Measurements from ENCODE around the gene MYH1. TPM values are rescaled to one million over a fixed set of nuclear protein-coding genes. Genes with fewer than 3 reads are reported as not detected.

Gene MYH1
- total and polyA plus RNA-seq, 3 experiments from 2014 or later: not detected

DNA sequence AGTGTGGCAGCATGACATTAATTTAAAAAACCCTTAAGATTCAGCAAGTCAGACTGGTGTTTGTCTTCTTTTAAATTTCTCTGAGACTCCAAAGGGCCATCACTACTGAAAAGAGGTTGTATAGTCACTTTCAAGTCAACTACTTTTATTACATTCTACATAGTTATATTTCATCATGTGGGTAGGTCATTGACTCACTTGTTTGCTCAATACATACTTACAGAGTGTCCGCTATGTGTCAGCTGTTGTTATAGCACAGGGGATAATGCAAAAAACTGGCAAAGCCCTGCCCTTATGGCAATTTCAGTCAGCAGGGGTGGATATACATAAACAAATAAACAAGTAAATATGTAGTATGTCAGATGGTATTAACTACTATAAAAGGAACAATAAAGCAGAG is 46.5 kb downstream of the MYH1 start:
- Histone ChIP-seq H3K27me3 (ENCODE audit: insufficient read depth, low read length, poor library complexity, severe bottlenecking) (no peaks in the 10 kb centered on the region), H3K4me3 (ENCODE audit: low read length) (no peak overlapping the region), H3K4me1 (ENCODE audit: insufficient read depth, low read length) (no peaks in the 10 kb centered on the region), H3K9me3 (ENCODE audit: low read length) (no peaks in the 10 kb centered on the region), H3K27ac (ENCODE audit: low read depth, low read length) (no peak overlapping the region), H3K36me3 (ENCODE audit: insufficient read depth, low read length) (no peaks in the 10 kb centered on the region)
- CTCF ChIA-PET: no interaction called here
- POLR2A ChIA-PET: no interaction called here
- H3K27me3 Mint-ChIP-seq: peaks cover 0 to 1% of the 10 kb centered on the region in 2 donors
- H3K36me3 Mint-ChIP-seq: no peaks in the 10 kb centered on the region
- DNase-seq: no peak
- H3K4me1 Mint-ChIP-seq: no peaks in the 10 kb centered on the region
- H3K4me3 Mint-ChIP-seq: no peak overlapping the region
- H3K9me3 Mint-ChIP-seq: no peaks in the 10 kb centered on the region
- H3K27ac Mint-ChIP-seq: no peak overlapping the region

DNA sequence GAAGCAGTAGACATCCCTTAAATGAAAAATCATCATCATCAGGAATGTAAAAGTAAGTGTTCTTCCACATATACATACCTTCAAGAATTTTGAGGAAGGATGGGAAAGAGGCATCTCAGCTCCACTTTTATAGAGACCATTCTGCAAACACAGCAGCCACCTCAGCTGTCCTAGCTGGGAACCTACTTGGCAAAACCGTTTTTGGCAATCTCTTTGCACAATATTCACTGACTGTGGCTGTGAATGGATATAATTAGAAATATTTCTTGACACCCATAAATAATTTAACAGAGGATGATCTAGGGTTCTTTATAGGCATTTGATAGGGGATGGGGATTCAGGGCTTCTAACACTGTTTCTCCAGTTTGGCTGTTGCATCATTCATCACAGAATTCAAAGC is 48.9 kb downstream of the MYH1 start, which contains the start of gene MYH4:
TSS of gene MYH4 (minus strand) at position 101 of the 400 bp plus-strand sequence. CDS start 2,814 bp downstream, outside the sequence.
- H3K27me3 Mint-ChIP-seq: peaks cover 0 to 1% of the 10 kb centered on the region in 2 donors
- no peak within 1 kb of the TSS for H3K27ac ChIP-seq (ENCODE audit: low read depth, low read length)
- no peak for DNase-seq
- H3K4me3 ChIP-seq (ENCODE audit: low read length): no peak within 1 kb of the TSS
- no peaks in the 10 kb centered on the region for H3K27me3 ChIP-seq (ENCODE audit: insufficient read depth, low read length, poor library complexity, severe bottlenecking)
- CTCF ChIA-PET: no interaction called here
- H3K4me1 Mint-ChIP-seq: no peaks in the 10 kb centered on the region
- peaks cover 0 to 4% (median 0%) of the 10 kb centered on the region in 5 donors for H3K9me3 Mint-ChIP-seq
- H3K4me1 ChIP-seq (ENCODE audit: insufficient read depth, low read length): no peaks in the 10 kb centered on the region
- H3K36me3 Mint-ChIP-seq: no peaks in the 10 kb centered on the region
- no peaks in the 10 kb centered on the region for H3K36me3 ChIP-seq (ENCODE audit: insufficient read depth, low read length)
- H3K4me3 Mint-ChIP-seq: no peak within 1 kb of the TSS
- H3K27ac Mint-ChIP-seq: no peak within 1 kb of the TSS
- no peaks in the 10 kb centered on the region for H3K9me3 ChIP-seq (ENCODE audit: low read length)
- POLR2A ChIA-PET: no interaction called here

GRCh38 chr17:10463402-10463801 is 54.9 kb downstream of the MYH1 start:
- no peak overlapping the region for H3K27ac ChIP-seq (ENCODE audit: low read depth, low read length)
- ChIA-PET POLR2A (no interaction called here), CTCF (no interaction called here)
- no peak overlapping the region for H3K27ac Mint-ChIP-seq
- H3K9me3 ChIP-seq (ENCODE audit: low read length): no peaks in the 10 kb centered on the region
- H3K36me3 Mint-ChIP-seq: no peaks in the 10 kb centered on the region
- no peaks in the 10 kb centered on the region for H3K36me3 ChIP-seq (ENCODE audit: insufficient read depth, low read length)
- DNase-seq: no peak
- H3K4me3 Mint-ChIP-seq: no peak overlapping the region
- H3K27me3 ChIP-seq (ENCODE audit: insufficient read depth, low read length, poor library complexity, severe bottlenecking): no peaks in the 10 kb centered on the region
- H3K27me3 Mint-ChIP-seq: peaks cover 4 to 11% of the 10 kb centered on the region in 2 donors
- H3K4me1 ChIP-seq (ENCODE audit: insufficient read depth, low read length): no peaks in the 10 kb centered on the region
- no peak overlapping the region for H3K4me3 ChIP-seq (ENCODE audit: low read length)
- H3K9me3 Mint-ChIP-seq: peaks cover 0 to 5% (median 2%) of the 10 kb centered on the region in 5 donors
- no peaks in the 10 kb centered on the region for H3K4me1 Mint-ChIP-seq

DNA sequence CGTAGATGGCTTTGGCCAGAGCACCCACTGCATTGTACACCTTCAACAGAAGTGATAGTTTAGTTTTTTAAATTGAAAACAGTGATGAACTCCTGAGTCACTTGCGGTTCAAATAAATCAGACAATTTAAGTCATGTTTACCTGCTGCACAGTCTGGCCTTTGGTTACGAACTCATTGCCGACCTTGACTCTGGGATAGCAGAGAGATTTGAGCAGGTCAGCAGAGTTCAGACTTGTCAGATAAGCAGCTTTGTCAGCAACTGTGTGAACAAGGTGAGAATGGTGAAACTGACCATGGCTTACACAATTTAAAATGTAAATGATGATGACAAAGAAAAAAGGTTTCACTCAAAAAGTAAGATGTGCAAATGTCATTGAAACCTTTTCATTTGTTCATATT is 58.3 kb downstream of the MYH1 start:
- H3K4me3 ChIP-seq (ENCODE audit: low read length): no peak overlapping the region
- peaks cover 0 to 5% (median 2%) of the 10 kb centered on the region in 5 donors for H3K9me3 Mint-ChIP-seq
- no peak overlapping the region for H3K4me3 Mint-ChIP-seq
- no peaks in the 10 kb centered on the region for H3K4me1 Mint-ChIP-seq
- no peak overlapping the region for H3K27ac ChIP-seq (ENCODE audit: low read depth, low read length)
- CTCF ChIA-PET: no interaction called here
- H3K4me1 ChIP-seq (ENCODE audit: insufficient read depth, low read length): no peaks in the 10 kb centered on the region
- H3K9me3 ChIP-seq (ENCODE audit: low read length): no peaks in the 10 kb centered on the region
- H3K36me3 ChIP-seq (ENCODE audit: insufficient read depth, low read length): no peaks in the 10 kb centered on the region
- H3K27me3 Mint-ChIP-seq: peaks cover 2 to 11% of the 10 kb centered on the region in 2 donors
- no peak overlapping the region for H3K27ac Mint-ChIP-seq
- no peaks in the 10 kb centered on the region for H3K27me3 ChIP-seq (ENCODE audit: insufficient read depth, low read length, poor library complexity, severe bottlenecking)
- no peaks in the 10 kb centered on the region for H3K36me3 Mint-ChIP-seq
- POLR2A ChIA-PET: no interaction called here
- no peak for DNase-seq

GRCh38 chr17:10458701-10459100 is 59.6 kb downstream of the MYH1 start:
- H3K27ac Mint-ChIP-seq: no peak overlapping the region
- Histone ChIP-seq H3K27me3 (ENCODE audit: insufficient read depth, low read length, poor library complexity, severe bottlenecking) (no peaks in the 10 kb centered on the region), H3K36me3 (ENCODE audit: insufficient read depth, low read length) (no peaks in the 10 kb centered on the region), H3K4me3 (ENCODE audit: low read length) (no peak overlapping the region), H3K4me1 (ENCODE audit: insufficient read depth, low read length) (no peaks in the 10 kb centered on the region), H3K9me3 (ENCODE audit: low read length) (no peaks in the 10 kb centered on the region), H3K27ac (ENCODE audit: low read depth, low read length) (no peak overlapping the region)
- H3K9me3 Mint-ChIP-seq: peaks cover 0 to 3% (median 0%) of the 10 kb centered on the region in 5 donors
- H3K27me3 Mint-ChIP-seq: peaks cover 2 to 11% of the 10 kb centered on the region in 2 donors
- DNase-seq: no peak
- ChIA-PET CTCF (no interaction called here), POLR2A (no interaction called here)
- no peaks in the 10 kb centered on the region for H3K4me1 Mint-ChIP-seq
- H3K4me3 Mint-ChIP-seq: no peak overlapping the region
- H3K36me3 Mint-ChIP-seq: no peaks in the 10 kb centered on the region

GRCh38 chr17:10457952-10458351 is 60.4 kb downstream of the MYH1 start:
- Mint-ChIP-seq H3K9me3 (no peaks in the 10 kb centered on the region), H3K4me3 (no peak overlapping the region), H3K27ac (no peak overlapping the region), H3K36me3 (no peaks in the 10 kb centered on the region), H3K4me1 (no peaks in the 10 kb centered on the region), H3K27me3 (peaks cover 2 to 11% of the 10 kb centered on the region in 2 donors)
- no peak overlapping the region for H3K4me3 ChIP-seq (ENCODE audit: low read length)
- no peaks in the 10 kb centered on the region for H3K9me3 ChIP-seq (ENCODE audit: low read length)
- no peak overlapping the region for H3K27ac ChIP-seq (ENCODE audit: low read depth, low read length)
- no peaks in the 10 kb centered on the region for H3K27me3 ChIP-seq (ENCODE audit: insufficient read depth, low read length, poor library complexity, severe bottlenecking)
- H3K4me1 ChIP-seq (ENCODE audit: insufficient read depth, low read length): no peaks in the 10 kb centered on the region
- ChIA-PET CTCF (no interaction called here), POLR2A (no interaction called here)
- no peak for DNase-seq
- H3K36me3 ChIP-seq (ENCODE audit: insufficient read depth, low read length): no peaks in the 10 kb centered on the region

GRCh38 chr17:10447026-10447931 is 71.1 kb downstream of the MYH1 start:
- H3K27me3 Mint-ChIP-seq: peaks cover 1 to 25% of the 10 kb centered on the region in 2 donors
- no peaks in the 10 kb centered on the region for H3K36me3 ChIP-seq (ENCODE audit: insufficient read depth, low read length)
- no peak overlapping the region for H3K27ac Mint-ChIP-seq
- H3K9me3 ChIP-seq (ENCODE audit: low read length): no peaks in the 10 kb centered on the region
- H3K4me3 Mint-ChIP-seq: no peak overlapping the region
- no peaks in the 10 kb centered on the region for H3K36me3 Mint-ChIP-seq
- H3K27ac ChIP-seq (ENCODE audit: low read depth, low read length): no peak overlapping the region
- no peak overlapping the region for H3K4me3 ChIP-seq (ENCODE audit: low read length)
- DNase-seq: no peak
- ChIA-PET CTCF (no interaction called here), POLR2A (no interaction called here)
- no peaks in the 10 kb centered on the region for H3K27me3 ChIP-seq (ENCODE audit: insufficient read depth, low read length, poor library complexity, severe bottlenecking)
- H3K4me1 ChIP-seq (ENCODE audit: insufficient read depth, low read length): no peaks in the 10 kb centered on the region
- no peaks in the 10 kb centered on the region for H3K4me1 Mint-ChIP-seq
- peaks cover 0 to 3% (median 0%) of the 10 kb centered on the region in 5 donors for H3K9me3 Mint-ChIP-seq
